HCT116 (cell line): Measurements from ENCODE around the gene DLD. TPM values are rescaled to one million over a fixed set of nuclear protein-coding genes. Genes with fewer than 3 reads are reported as not detected.

Experiments used
- ATAC-seq: fragments of 200-7000 bp; cut with Tn5 transposase; 2 replicates; pipeline ENCODE4 v1.9.1; 2020; ENCODE audit warnings: mild to moderate bottlenecking, moderate library complexity
- BruUV-seq: library from RNA; stranded (reverse); fragments of 400-500 nt; replicated peaks from 2 replicates; lab custom pipeline; 2021; lab: Mats Ljungman, UMichigan
- CTCF ChIA-PET: fragments of 300-600 bp; sonication (Branson Sonifier 250); formaldehyde crosslinking; loops from one replicate; lab custom pipeline; 2021; ENCODE audit warnings: antibody characterized with exemption; lab: Charles Lee
- POLR2A ChIA-PET: fragments of 300-600, 350-600 bp; sonication (Branson Sonifier 250); formaldehyde crosslinking; loops from one replicate; lab custom pipeline; 2021; ENCODE audit warnings: antibody characterized with exemption; lab: Charles Lee
- RAD21 ChIA-PET, 2 experiments: fragments of 300-600 bp; sonication (Branson Sonifier 250); formaldehyde crosslinking; loops; one replicate each; lab custom pipeline; 2023; ENCODE audit warnings: low total read pairs in 2 of 2; ENCODE audit not compliant: uncharacterized antibody in 2 of 2, unreplicated experiment in 2 of 2, low non-redundant PET in 1 of 2; lab: Charles Lee
- DNase-seq: peaks from one replicate; pipeline ENCODE4 v3.0.0-alpha.2; 2010; ENCODE audit warnings: low read depth, low spot score
- H2AFZ ChIP-seq: fragments of 200-600 bp; shearing (Covaris generic), sonication (generic); 2 replicates; pipeline ENCODE4 v1.6.1; 2017; ENCODE audit warnings: low read depth, mixed run types, mixed read lengths, antibody characterized with exemption, low read length; ENCODE audit not compliant: poor library complexity, severe bottlenecking
- H3K27ac ChIP-seq: 2 replicates; pipeline ENCODE4 v1.5.1; 2012; ENCODE audit warnings: low read depth, low read length
- H3K27me3 ChIP-seq: fragments of 200-600 bp; sonication (generic); 2 replicates; pipeline ENCODE4 v1.6.1; 2016; ENCODE audit warnings: mixed run types, low read length, mixed read lengths; ENCODE audit not compliant: insufficient read depth
- H3K36me3 ChIP-seq, 2 experiments: fragments of 200-500 bp in 1 of 2; fragments of 200-600 bp in 1 of 2; sonication (Bioruptor generic) in 1 of 2; sonication (generic) in 1 of 2; 2 replicates each; pipeline versions ENCODE4 v1.5.1 to v1.6.1; 2014 to 2016; ENCODE audit warnings: low read length in 2 of 2, inconsistent platforms in 1 of 2, mixed read lengths in 1 of 2, mixed run types in 1 of 2; ENCODE audit not compliant: insufficient read depth in 2 of 2, control insufficient read depth in 1 of 2
- H3K4me1 ChIP-seq, 2 experiments: fragments of 200-600 bp in 1 of 2; sonication (generic) in 1 of 2; 2 replicates each; pipeline versions ENCODE4 v1.5.1 to v1.6.1; 2012 to 2017; ENCODE audit warnings: low read length in 2 of 2, inconsistent platforms in 1 of 2, mild to moderate bottlenecking in 1 of 2, mixed read lengths in 1 of 2, mixed run types in 1 of 2, moderate library complexity in 1 of 2; ENCODE audit not compliant: insufficient read depth in 2 of 2, control insufficient read depth in 1 of 2
- H3K4me2 ChIP-seq: fragments of 200-600 bp; sonication (generic); 2 replicates; pipeline ENCODE4 v1.6.1; 2017; ENCODE audit warnings: mixed run types, low read length, mixed read lengths
- H3K4me3 ChIP-seq, 2 experiments: fragments of 200-600 bp in 1 of 2; sonication (generic) in 1 of 2; replicated peaks in 1 of 2; 2 replicates each; pipeline ENCODE4 v1.5.1; 2011 to 2016; ENCODE audit warnings: low read length in 2 of 2, control low read depth in 1 of 2, low read depth in 1 of 2, mild to moderate bottlenecking in 1 of 2, mixed read lengths in 1 of 2, mixed run types in 1 of 2
- H3K79me2 ChIP-seq: fragments of 200-600 bp; sonication (generic); 2 replicates; pipeline ENCODE4 v1.6.1; 2017; ENCODE audit warnings: mild to moderate bottlenecking, mixed run types, low read length, moderate library complexity, mixed read lengths; ENCODE audit not compliant: insufficient read depth
- H3K9ac ChIP-seq: fragments of 200-600 bp; sonication (generic); 2 replicates; pipeline ENCODE4 v1.6.1; 2016; ENCODE audit warnings: low read length, mixed read lengths
- H3K9me2 ChIP-seq: fragments of 200-600 bp; sonication (generic), shearing (Covaris generic); 2 replicates; pipeline ENCODE4 v1.6.1; 2017; ENCODE audit warnings: mixed run types, mild to moderate bottlenecking, moderate library complexity; ENCODE audit not compliant: insufficient read depth
- H3K9me3 ChIP-seq, 2 experiments: fragments of 200-500 bp in 1 of 2; fragments of 200-600 bp in 1 of 2; sonication (Bioruptor generic) in 1 of 2; sonication (generic) in 1 of 2; 2 replicates each; pipeline ENCODE4 v1.6.1; 2014 to 2017; ENCODE audit warnings: low read length in 2 of 2, mixed read lengths in 2 of 2, inconsistent platforms in 1 of 2, low read depth in 1 of 2, mild to moderate bottlenecking in 1 of 2, mixed run types in 1 of 2, moderate library complexity in 1 of 2; ENCODE audit not compliant: control insufficient read depth in 1 of 2, insufficient read depth in 1 of 2
- H4K20me1 ChIP-seq: fragments of 200-600 bp; sonication (generic), shearing (Covaris generic); 2 replicates; pipeline ENCODE4 v1.6.1; 2017; ENCODE audit warnings: mixed run types, mild to moderate bottlenecking, moderate library complexity; ENCODE audit not compliant: insufficient read depth
- CBX3 ChIP-seq: IDR thresholded peaks from 2 replicates; pipeline ENCODE4 v1.6.1; 2012; ENCODE audit warnings: low read depth
- ELF1 ChIP-seq: IDR thresholded peaks from 2 replicates; pipeline ENCODE4 v1.6.1; 2012; ENCODE audit warnings: low read depth, borderline replicate concordance
- RAD21 ChIP-seq: IDR thresholded peaks from 2 replicates; pipeline ENCODE4 v1.6.1; 2012; ENCODE audit warnings: low read depth, mild to moderate bottlenecking
- SP1 ChIP-seq: IDR thresholded peaks from 2 replicates; pipeline ENCODE4 v1.6.1; 2012; ENCODE audit warnings: low read depth
- ZBTB33 ChIP-seq: IDR thresholded peaks from 2 replicates; pipeline ENCODE4 v1.6.1; 2011; ENCODE audit warnings: mild to moderate bottlenecking, low read length, moderate library complexity; ENCODE audit not compliant: insufficient replicate concordance; ENCODE audit errors: extremely low read depth
- ZFX ChIP-seq: fragments of 450-650 bp; IDR thresholded peaks from 2 replicates; pipeline ENCODE4 v1.6.1; 2017
- intact Hi-C: fragments of 100-400 bp; cut with micrococcal nuclease; formaldehyde crosslinking; loops from 2 replicates; pipeline ENCODE4 v1.10.0; 2022
- total RNA-seq: library from RNA; stranded (reverse); gene quantifications from one replicate; pipeline ENCODE4 v1.2.1, GENCODE V29; 2021; ENCODE audit not compliant: unreplicated experiment
- TF ChIP-seq, protein P1 (sequence below), 3 experiments: fragments of 200-600 bp in 1 of 3; sonication (generic) in 1 of 3; IDR thresholded peaks in 2 of 3; conservative IDR thresholded peaks in 1 of 3; 2 replicates each; pipeline ENCODE4 v1.5.1; 2012 to 2017; ENCODE audit warnings: low read depth in 2 of 3, low read length in 2 of 3, antibody characterized with exemption in 1 of 3, borderline replicate concordance in 1 of 3, control low read depth in 1 of 3, mild to moderate bottlenecking in 1 of 3, mixed read lengths in 1 of 3, mixed run types in 1 of 3, moderate library complexity in 1 of 3; ENCODE audit not compliant: insufficient read depth in 1 of 3

The DLD gene
- total RNA-seq, 1 experiment from 2014 or later: 104 TPM

- Histone ChIP-seq H3K9me3 (no peaks in the 10 kb centered on the region), H3K9ac (no peak overlapping the region), H3K27me3 (no peaks in the 10 kb centered on the region), H2AFZ (peak overlapping the region; percentile 17), H3K4me2 (no peak overlapping the region), H3K4me1 (peaks cover 3 to 8% of the 10 kb centered on the region in 2 experiments; a peak in 3 of 4 replicates), H4K20me1 (no peaks in the 10 kb centered on the region), H3K4me3 (no peak overlapping the region), H3K9me2 (no peaks in the 10 kb centered on the region), H3K36me3 (no peaks in the 10 kb centered on the region), H3K79me2 (no peaks in the 10 kb centered on the region), H3K27ac (no peak overlapping the region)
- DNase-seq (peak; percentile 48), ATAC-seq (peak; percentile 87)
- no TSS peak for BruUV-seq
- intact Hi-C loops: loop anchor here (1.0 to 10.0 kb wide), 6 partner anchors 132 to 1083 kb away; partner anchors contain the start of gene BCAP29
- ChIA-PET RAD21 (interaction anchor here (0.7 to 0.8 kb wide), 4 partner anchors 132 to 412 kb away, joined by 3 to 8 read pairs (median 4); partner anchors contain the start of gene CBLL1 (in 1 of the 2)), POLR2A (interaction anchor here (0.5 to 1.0 kb wide), 2 partner anchors 132 to 383 kb away, joined by 3 to 5 read pairs; no protein-coding TSS in a partner anchor), CTCF (interaction anchor here (0.5 to 1.9 kb wide), 22 partner anchors 10 to 928 kb away, joined by 3 to 48 read pairs (median 4); partner anchors contain the start of genes CBLL1 and DLD)
- TF ChIP-seq, protein P1, sequence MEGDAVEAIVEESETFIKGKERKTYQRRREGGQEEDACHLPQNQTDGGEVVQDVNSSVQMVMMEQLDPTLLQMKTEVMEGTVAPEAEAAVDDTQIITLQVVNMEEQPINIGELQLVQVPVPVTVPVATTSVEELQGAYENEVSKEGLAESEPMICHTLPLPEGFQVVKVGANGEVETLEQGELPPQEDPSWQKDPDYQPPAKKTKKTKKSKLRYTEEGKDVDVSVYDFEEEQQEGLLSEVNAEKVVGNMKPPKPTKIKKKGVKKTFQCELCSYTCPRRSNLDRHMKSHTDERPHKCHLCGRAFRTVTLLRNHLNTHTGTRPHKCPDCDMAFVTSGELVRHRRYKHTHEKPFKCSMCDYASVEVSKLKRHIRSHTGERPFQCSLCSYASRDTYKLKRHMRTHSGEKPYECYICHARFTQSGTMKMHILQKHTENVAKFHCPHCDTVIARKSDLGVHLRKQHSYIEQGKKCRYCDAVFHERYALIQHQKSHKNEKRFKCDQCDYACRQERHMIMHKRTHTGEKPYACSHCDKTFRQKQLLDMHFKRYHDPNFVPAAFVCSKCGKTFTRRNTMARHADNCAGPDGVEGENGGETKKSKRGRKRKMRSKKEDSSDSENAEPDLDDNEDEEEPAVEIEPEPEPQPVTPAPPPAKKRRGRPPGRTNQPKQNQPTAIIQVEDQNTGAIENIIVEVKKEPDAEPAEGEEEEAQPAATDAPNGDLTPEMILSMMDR (IDR thresholded peaks at IDR 0.05 in 2 of 3, conservative IDR thresholded peaks at IDR 0.05 in 1 of 3; ENCODE audit: borderline replicate concordance in 1 of 3, insufficient read depth in 1 of 3, low read depth in 2 of 3, low read length in 2 of 3): peak; percentile 68 to 76 (median 70); a peak in 5 of 6 replicates
- TF ChIP-seq ZBTB33 (no peak), ZFX (no peak), CBX3 (no peak), SP1 (no peak), RAD21 (peak; percentile 80), ELF1 (no peak)
Observed at GRCh38 chr7:107874605-107875446, 16.2 kb upstream of the DLD start.
